ENCODE data around the gene UACA.
"Not testable (repeated sequence)": the region's sequence is repeated elsewhere in the genome, so short reads cannot be mapped to it uniquely, and the experiment has no call there.

Gene UACA

GRCh38 chr15:70664494-70664893, 98.9 kb downstream of the UACA start:
- Histone ChIP-seq H3K27ac (replicated peaks) (no peak overlapping the region), H3K27me3 (ENCODE audit: insufficient read depth, poor library complexity, severe bottlenecking) (no peaks in the 10 kb centered on the region), H3K4me3 (replicated peaks; ENCODE audit: insufficient read depth, low read length) (no peak overlapping the region)
- TF ChIP-seq SPI1 (IDR thresholded peaks at IDR 0.05; ENCODE audit: borderline replicate concordance, low read depth), result no peak
- TF ChIP-seq GABPA (IDR thresholded peaks at IDR 0.05; ENCODE audit: low read depth), result no peak
- no peak for TF ChIP-seq CTCF (IDR thresholded peaks at IDR 0.05; ENCODE audit: insufficient read depth, low read length)
- TF ChIP-seq POLR2AphosphoS5 (IDR thresholded peaks at IDR 0.05; ENCODE audit: low read depth), result no peak
- TF ChIP-seq, protein P1, sequence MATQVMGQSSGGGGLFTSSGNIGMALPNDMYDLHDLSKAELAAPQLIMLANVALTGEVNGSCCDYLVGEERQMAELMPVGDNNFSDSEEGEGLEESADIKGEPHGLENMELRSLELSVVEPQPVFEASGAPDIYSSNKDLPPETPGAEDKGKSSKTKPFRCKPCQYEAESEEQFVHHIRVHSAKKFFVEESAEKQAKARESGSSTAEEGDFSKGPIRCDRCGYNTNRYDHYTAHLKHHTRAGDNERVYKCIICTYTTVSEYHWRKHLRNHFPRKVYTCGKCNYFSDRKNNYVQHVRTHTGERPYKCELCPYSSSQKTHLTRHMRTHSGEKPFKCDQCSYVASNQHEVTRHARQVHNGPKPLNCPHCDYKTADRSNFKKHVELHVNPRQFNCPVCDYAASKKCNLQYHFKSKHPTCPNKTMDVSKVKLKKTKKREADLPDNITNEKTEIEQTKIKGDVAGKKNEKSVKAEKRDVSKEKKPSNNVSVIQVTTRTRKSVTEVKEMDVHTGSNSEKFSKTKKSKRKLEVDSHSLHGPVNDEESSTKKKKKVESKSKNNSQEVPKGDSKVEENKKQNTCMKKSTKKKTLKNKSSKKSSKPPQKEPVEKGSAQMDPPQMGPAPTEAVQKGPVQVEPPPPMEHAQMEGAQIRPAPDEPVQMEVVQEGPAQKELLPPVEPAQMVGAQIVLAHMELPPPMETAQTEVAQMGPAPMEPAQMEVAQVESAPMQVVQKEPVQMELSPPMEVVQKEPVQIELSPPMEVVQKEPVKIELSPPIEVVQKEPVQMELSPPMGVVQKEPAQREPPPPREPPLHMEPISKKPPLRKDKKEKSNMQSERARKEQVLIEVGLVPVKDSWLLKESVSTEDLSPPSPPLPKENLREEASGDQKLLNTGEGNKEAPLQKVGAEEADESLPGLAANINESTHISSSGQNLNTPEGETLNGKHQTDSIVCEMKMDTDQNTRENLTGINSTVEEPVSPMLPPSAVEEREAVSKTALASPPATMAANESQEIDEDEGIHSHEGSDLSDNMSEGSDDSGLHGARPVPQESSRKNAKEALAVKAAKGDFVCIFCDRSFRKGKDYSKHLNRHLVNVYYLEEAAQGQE (IDR thresholded peaks at IDR 0.05; ENCODE audit: insufficient replicate concordance, low read depth), result no peak
- DNase-seq (ENCODE audit: low read depth in 1 of 2, low spot score in 1 of 2), result no peak

DNA sequence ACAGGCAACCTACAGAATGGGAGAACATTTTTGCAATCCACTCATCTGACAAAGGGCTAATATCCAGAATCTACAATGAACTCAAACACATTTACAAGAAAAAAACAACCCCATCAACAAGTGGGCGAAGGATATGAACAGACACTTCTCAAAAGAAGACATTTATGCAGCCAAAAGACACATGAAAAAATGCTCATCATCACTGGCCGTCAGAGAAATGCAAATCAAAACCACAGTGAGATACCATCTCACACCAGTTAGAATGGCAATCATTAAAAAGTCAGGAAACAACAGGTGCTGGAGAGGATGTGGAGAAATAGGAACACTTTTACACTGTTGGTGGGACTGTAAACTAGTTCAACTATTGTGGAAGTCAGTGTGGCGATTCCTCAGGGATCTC, 100.3 kb downstream of the UACA start:
- H3K4me3 ChIP-seq (replicated peaks; ENCODE audit: insufficient read depth, low read length); DNase-seq (ENCODE audit: low read depth in 1 of 2, low spot score in 1 of 2); H3K27ac ChIP-seq (replicated peaks); H3K27me3 ChIP-seq (ENCODE audit: insufficient read depth, poor library complexity, severe bottlenecking): not testable (repeated sequence)

GRCh38 chr15:70659662-70660061, 103.7 kb downstream of the UACA start:
- Histone ChIP-seq H3K27ac (replicated peaks) (no peak overlapping the region), H3K27me3 (ENCODE audit: insufficient read depth, poor library complexity, severe bottlenecking) (no peaks in the 10 kb centered on the region), H3K4me3 (replicated peaks; ENCODE audit: insufficient read depth, low read length) (no peak overlapping the region)
- no peak for DNase-seq (ENCODE audit: low read depth in 1 of 2, low spot score in 1 of 2)
- TF ChIP-seq, protein P1 (IDR thresholded peaks at IDR 0.05; ENCODE audit: insufficient replicate concordance, low read depth), result no peak
- TF ChIP-seq POLR2AphosphoS5 (IDR thresholded peaks at IDR 0.05; ENCODE audit: low read depth) (no peak), GABPA (IDR thresholded peaks at IDR 0.05; ENCODE audit: low read depth) (no peak), CTCF (IDR thresholded peaks at IDR 0.05; ENCODE audit: insufficient read depth, low read length) (no peak), SPI1 (IDR thresholded peaks at IDR 0.05; ENCODE audit: borderline replicate concordance, low read depth) (no peak)

DNA sequence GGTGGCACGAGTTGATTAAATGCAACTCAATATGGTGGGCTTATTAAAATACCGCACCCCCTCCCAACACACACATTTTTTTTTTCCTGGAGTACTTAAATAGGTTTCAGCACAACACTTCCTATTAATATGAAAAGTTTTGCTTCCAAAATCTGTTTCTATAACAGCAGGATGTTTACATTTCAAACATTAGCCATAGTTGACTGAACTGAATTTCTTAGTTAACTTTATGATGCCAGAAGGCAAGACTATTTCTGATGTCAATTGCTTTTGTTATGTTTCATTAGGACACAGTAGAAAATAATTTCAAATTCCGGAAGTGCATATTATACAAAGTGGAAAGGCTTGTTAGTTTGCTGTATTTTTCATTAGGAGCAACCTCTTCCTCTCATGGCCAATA, 104.7 kb downstream of the UACA start:
- H3K27me3 ChIP-seq (ENCODE audit: insufficient read depth, poor library complexity, severe bottlenecking), result no peaks in the 10 kb centered on the region
- TF ChIP-seq, protein P1 (IDR thresholded peaks at IDR 0.05; ENCODE audit: insufficient replicate concordance, low read depth), result no peak
- no peak for TF ChIP-seq GABPA (IDR thresholded peaks at IDR 0.05; ENCODE audit: low read depth)
- H3K4me3 ChIP-seq (replicated peaks; ENCODE audit: insufficient read depth, low read length), result no peak overlapping the region
- no peak for DNase-seq (ENCODE audit: low read depth in 1 of 2, low spot score in 1 of 2)
- H3K27ac ChIP-seq (replicated peaks), result no peak overlapping the region
